ENCODE measurements around the gene NFASC.

The NFASC gene

GRCh38 chr1:205064301-205064700 is 193.6 kb downstream of the NFASC start:
- no peaks in the 10 kb centered on the region for H3K9me3 ChIP-seq (replicated peaks; ENCODE audit: insufficient read depth, low read length)
- no peaks in the 10 kb centered on the region for H3K4me1 ChIP-seq (ENCODE audit: low read length)
- no peak overlapping the region for H3K27ac ChIP-seq (ENCODE audit: low read length)
- peaks cover 4% of the 10 kb centered on the region; the same call in 1 of the 2 replicates for H3K27me3 ChIP-seq (replicated peaks; ENCODE audit: insufficient read depth, low read length)
- no peak overlapping the region for H2AFZ ChIP-seq (ENCODE audit: low read length)
- no peaks in the 10 kb centered on the region for H4K20me1 ChIP-seq (ENCODE audit: insufficient read depth, low read length)
- DNase-seq, result no peak
- H3K9me2 ChIP-seq (replicated peaks; ENCODE audit: insufficient read depth, low read length), result no peaks in the 10 kb centered on the region
- no peaks in the 10 kb centered on the region for H3K79me2 ChIP-seq (ENCODE audit: low read length)
- H3K9ac ChIP-seq (ENCODE audit: low read length), result no peak overlapping the region
- TF ChIP-seq CTCF (IDR thresholded peaks at IDR 0.05; ENCODE audit: low read length) (no peak), EZH2 (optimal IDR thresholded peaks at IDR 0.05; ENCODE audit: low read depth, low read length) (no peak), EZH2phosphoT487 (IDR thresholded peaks at IDR 0.05; ENCODE audit: low read length) (no peak)
- no peak overlapping the region for H3K4me3 ChIP-seq (ENCODE audit: low read length)
- H3K4me2 ChIP-seq (ENCODE audit: low read depth, low read length), result no peak overlapping the region
- H3K36me3 ChIP-seq (replicated peaks; ENCODE audit: insufficient read depth, low read length), result no peaks in the 10 kb centered on the region
- no peaks in the 10 kb centered on the region for H3F3A ChIP-seq (ENCODE audit: insufficient read depth, low read length)

GRCh38 chr1:205064741-205065316 is 194.2 kb downstream of the NFASC start:
- no peak overlapping the region for H3K9ac ChIP-seq (ENCODE audit: low read length)
- no peaks in the 10 kb centered on the region for H4K20me1 ChIP-seq (ENCODE audit: insufficient read depth, low read length)
- no peaks in the 10 kb centered on the region for H3K9me2 ChIP-seq (replicated peaks; ENCODE audit: insufficient read depth, low read length)
- H3K4me3 ChIP-seq (ENCODE audit: low read length), result no peak overlapping the region
- no peak overlapping the region for H3K27ac ChIP-seq (ENCODE audit: low read length)
- TF ChIP-seq EZH2 (optimal IDR thresholded peaks at IDR 0.05; ENCODE audit: low read depth, low read length), result no peak
- TF ChIP-seq CTCF (IDR thresholded peaks at IDR 0.05; ENCODE audit: low read length), result no peak
- TF ChIP-seq EZH2phosphoT487 (IDR thresholded peaks at IDR 0.05; ENCODE audit: low read length), result no peak
- no peaks in the 10 kb centered on the region for H3F3A ChIP-seq (ENCODE audit: insufficient read depth, low read length)
- H3K9me3 ChIP-seq (replicated peaks; ENCODE audit: insufficient read depth, low read length), result no peaks in the 10 kb centered on the region
- peaks cover 4% of the 10 kb centered on the region; the same call in 1 of the 2 replicates for H3K27me3 ChIP-seq (replicated peaks; ENCODE audit: insufficient read depth, low read length)
- no peak overlapping the region for H3K4me2 ChIP-seq (ENCODE audit: low read depth, low read length)
- H3K4me1 ChIP-seq (ENCODE audit: low read length), result no peaks in the 10 kb centered on the region
- no peak for DNase-seq
- no peaks in the 10 kb centered on the region for H3K79me2 ChIP-seq (ENCODE audit: low read length)
- no peak overlapping the region for H2AFZ ChIP-seq (ENCODE audit: low read length)
- no peaks in the 10 kb centered on the region for H3K36me3 ChIP-seq (replicated peaks; ENCODE audit: insufficient read depth, low read length)

GRCh38 chr1:205065666-205066065 is 195.0 kb downstream of the NFASC start:
- Histone ChIP-seq H3K9me3 (replicated peaks; ENCODE audit: insufficient read depth, low read length) (no peaks in the 10 kb centered on the region), H3K9me2 (replicated peaks; ENCODE audit: insufficient read depth, low read length) (no peaks in the 10 kb centered on the region), H3K4me3 (ENCODE audit: low read length) (no peak overlapping the region), H3K79me2 (ENCODE audit: low read length) (no peaks in the 10 kb centered on the region), H3K4me1 (ENCODE audit: low read length) (no peaks in the 10 kb centered on the region), H3K9ac (ENCODE audit: low read length) (no peak overlapping the region), H4K20me1 (ENCODE audit: insufficient read depth, low read length) (no peaks in the 10 kb centered on the region), H3K27me3 (replicated peaks; ENCODE audit: insufficient read depth, low read length) (peaks cover 4% of the 10 kb centered on the region; the same call in 1 of the 2 replicates), H3K27ac (ENCODE audit: low read length) (no peak overlapping the region), H3K36me3 (replicated peaks; ENCODE audit: insufficient read depth, low read length) (no peaks in the 10 kb centered on the region), H2AFZ (ENCODE audit: low read length) (no peak overlapping the region), H3K4me2 (ENCODE audit: low read depth, low read length) (no peak overlapping the region), H3F3A (ENCODE audit: insufficient read depth, low read length) (no peaks in the 10 kb centered on the region)
- TF ChIP-seq EZH2phosphoT487 (IDR thresholded peaks at IDR 0.05; ENCODE audit: low read length) (no peak), CTCF (IDR thresholded peaks at IDR 0.05; ENCODE audit: low read length) (no peak), EZH2 (optimal IDR thresholded peaks at IDR 0.05; ENCODE audit: low read depth, low read length) (no peak)
- DNase-seq, result no peak

Measured in MM.1S (cell line).